A172 (cell line): Measurements from ENCODE around the gene SH3RF2. TPM values are rescaled to one million over a fixed set of nuclear protein-coding genes. Genes with fewer than 3 reads are reported as not detected.
"Not testable (repeated sequence)": the region's sequence is repeated elsewhere in the genome, so short reads cannot be mapped to it uniquely, and the experiment has no call there.

Source experiments
- DNase-seq: peaks from one replicate; pipeline ENCODE4 v3.0.0-alpha.2; 2015; ENCODE audit warnings: low spot score
- total RNA-seq: library from RNA; depleted of rRNA; stranded (reverse); fragments of >200 nt; shearing (Covaris generic); gene quantifications from 2 replicates; pipeline ENCODE4 v1.2.3, GENCODE V29; 2014

The SH3RF2 gene
- total RNA-seq, 1 experiment from 2014 or later = 5.9 TPM

GRCh38 chr5:146005723-146006122 is 69.3 kb downstream of the SH3RF2 start:
- no peak for DNase-seq

GRCh38 chr5:146006470-146007190 is 70.3 kb downstream of the SH3RF2 start:
- no peak for DNase-seq

- peak; percentile 76 for DNase-seq
Measured at GRCh38 chr5:146007270-146007669, 70.9 kb downstream of the SH3RF2 start.

GRCh38 chr5:146007989-146008388 is 71.6 kb downstream of the SH3RF2 start:
- DNase-seq = no peak

- no peak for DNase-seq
Measured at GRCh38 chr5:146009020-146009419, 72.6 kb downstream of the SH3RF2 start.

- DNase-seq = not testable (repeated sequence)
Measured at GRCh38 chr5:146010447-146010846, 74.1 kb downstream of the SH3RF2 start.

- DNase-seq = no peak
Measured at GRCh38 chr5:146013761-146014160, 77.4 kb downstream of the SH3RF2 start.

- no peak for DNase-seq
Measured at GRCh38 chr5:146015001-146015400, 78.6 kb downstream of the SH3RF2 start.

GRCh38 chr5:146016764-146017484 is 80.5 kb downstream of the SH3RF2 start:
- DNase-seq = no peak

GRCh38 chr5:146018514-146019375 is 82.4 kb downstream of the SH3RF2 start:
- DNase-seq = no peak

GRCh38 chr5:146020100-146020499 is 83.7 kb downstream of the SH3RF2 start:
- no peak for DNase-seq

GRCh38 chr5:146024034-146024433 is 87.7 kb downstream of the SH3RF2 start:
- no peak for DNase-seq

- DNase-seq = no peak
Measured at GRCh38 chr5:146025114-146025680, 88.8 kb downstream of the SH3RF2 start.

- DNase-seq = no peak
Measured at GRCh38 chr5:146025681-146026080, 89.3 kb downstream of the SH3RF2 start.

- DNase-seq = no peak
Measured at GRCh38 chr5:146026307-146027010, 90.1 kb downstream of the SH3RF2 start.

GRCh38 chr5:146027751-146028150 is 91.4 kb downstream of the SH3RF2 start:
- DNase-seq = peak; percentile 78

GRCh38 chr5:146032911-146033310 is 96.5 kb downstream of the SH3RF2 start:
- no peak for DNase-seq

- DNase-seq = no peak
Measured at GRCh38 chr5:146034127-146034526, 97.7 kb downstream of the SH3RF2 start.

GRCh38 chr5:146034605-146035004 is 98.2 kb downstream of the SH3RF2 start:
- DNase-seq = no peak

GRCh38 chr5:146039420-146039819 is 103.0 kb downstream of the SH3RF2 start:
- no peak for DNase-seq

- DNase-seq = no peak
Measured at GRCh38 chr5:146040527-146040926, 104.1 kb downstream of the SH3RF2 start.
